ENCODE data around the gene VDR.

DNA sequence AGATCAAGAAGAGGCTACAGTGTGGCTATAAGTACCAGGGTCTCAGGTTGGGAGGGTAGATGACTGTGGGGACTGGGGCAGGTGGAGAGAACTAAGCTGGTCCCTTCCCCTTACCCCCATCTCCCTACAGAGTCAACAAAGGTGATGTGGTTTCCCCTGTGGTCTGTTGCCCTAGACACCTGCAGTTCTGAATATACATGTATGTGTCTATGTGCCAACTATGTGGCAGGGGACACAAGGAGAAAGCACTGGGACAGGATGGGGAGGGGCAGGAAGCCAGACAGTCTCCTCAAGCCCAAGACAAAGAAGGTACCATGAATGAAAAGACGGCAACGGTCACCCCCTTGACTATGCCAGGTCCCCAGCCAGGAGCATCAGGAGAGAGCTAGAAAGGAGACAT, 80.6 kb downstream of the VDR start:
- TF ChIP-seq, protein P1, sequence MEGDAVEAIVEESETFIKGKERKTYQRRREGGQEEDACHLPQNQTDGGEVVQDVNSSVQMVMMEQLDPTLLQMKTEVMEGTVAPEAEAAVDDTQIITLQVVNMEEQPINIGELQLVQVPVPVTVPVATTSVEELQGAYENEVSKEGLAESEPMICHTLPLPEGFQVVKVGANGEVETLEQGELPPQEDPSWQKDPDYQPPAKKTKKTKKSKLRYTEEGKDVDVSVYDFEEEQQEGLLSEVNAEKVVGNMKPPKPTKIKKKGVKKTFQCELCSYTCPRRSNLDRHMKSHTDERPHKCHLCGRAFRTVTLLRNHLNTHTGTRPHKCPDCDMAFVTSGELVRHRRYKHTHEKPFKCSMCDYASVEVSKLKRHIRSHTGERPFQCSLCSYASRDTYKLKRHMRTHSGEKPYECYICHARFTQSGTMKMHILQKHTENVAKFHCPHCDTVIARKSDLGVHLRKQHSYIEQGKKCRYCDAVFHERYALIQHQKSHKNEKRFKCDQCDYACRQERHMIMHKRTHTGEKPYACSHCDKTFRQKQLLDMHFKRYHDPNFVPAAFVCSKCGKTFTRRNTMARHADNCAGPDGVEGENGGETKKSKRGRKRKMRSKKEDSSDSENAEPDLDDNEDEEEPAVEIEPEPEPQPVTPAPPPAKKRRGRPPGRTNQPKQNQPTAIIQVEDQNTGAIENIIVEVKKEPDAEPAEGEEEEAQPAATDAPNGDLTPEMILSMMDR (IDR thresholded peaks at IDR 0.05): no peak
- no peak for TF ChIP-seq POLR2A (IDR thresholded peaks at IDR 0.05)
- TF ChIP-seq POLR2AphosphoS5 (IDR thresholded peaks at IDR 0.05): no peak
